Measurements from ENCODE around the gene ZNF792.
A peak's percentile ranks its signal among the peaks of the same experiment; 100 is the strongest.
"Not testable (repeated sequence)": the region's sequence is repeated elsewhere in the genome, so short reads cannot be mapped to it uniquely, and the experiment has no call there.

ZNF792 gene

DNA sequence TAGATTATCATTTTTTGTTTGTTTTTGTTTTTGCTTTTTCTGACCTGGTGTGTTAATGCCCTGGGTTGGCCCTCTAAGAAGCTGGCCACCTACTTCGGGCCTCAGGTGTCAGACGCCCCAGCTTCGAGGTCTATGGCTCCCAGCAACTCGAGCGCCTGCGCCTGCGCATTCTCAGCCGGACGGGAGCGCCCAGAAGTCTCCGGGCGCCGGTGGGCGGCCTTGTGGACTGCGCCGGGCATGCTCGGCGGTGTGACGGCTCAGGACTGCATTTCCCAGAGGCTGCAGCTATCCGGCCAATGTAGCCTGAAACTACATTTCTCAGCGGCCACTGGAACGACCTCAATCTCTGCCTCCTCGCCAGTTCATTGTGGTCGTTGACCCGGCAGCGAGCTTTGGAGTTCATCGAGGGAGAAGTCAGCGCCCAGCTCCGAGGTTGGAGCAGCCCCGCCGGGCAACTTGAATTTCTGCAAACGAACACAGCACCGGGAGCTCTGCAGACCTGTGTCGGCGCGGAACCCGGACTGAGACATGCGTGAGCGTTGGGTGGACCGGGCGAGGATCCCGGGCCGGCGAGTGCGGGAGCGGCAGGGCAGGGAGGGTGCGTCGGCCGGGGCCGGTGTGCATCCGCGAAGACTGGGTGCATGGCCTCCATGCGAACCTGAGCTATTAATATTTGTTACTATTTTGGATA, 37.2 kb downstream of the ZNF792 start, which contains the start of gene ZNF30:
Gene ZNF30, plus strand, starts transcription at position 219 of the 691 bp plus-strand sequence. CDS start 3,045 bp downstream, outside the sequence.
- H3K4me3 ChIP-seq, result peak within 1 kb of the TSS; percentile 70
- peaks cover 21% of the 10 kb centered on the region; the same call in 1 of the 2 replicates for H3K9me3 ChIP-seq
- H3K36me3 ChIP-seq, result 0 out of 2 replicates have a peak, but pooled peaks cover 4% of the 10 kb centered on the region
- no peaks in the 10 kb centered on the region for H3K27me3 ChIP-seq
- peak within 1 kb of the TSS; percentile 72 for H3K4me2 ChIP-seq
- H4K20me1 ChIP-seq, result no peaks in the 10 kb centered on the region
- peak within 1 kb of the TSS; percentile 48 for H3K9ac ChIP-seq
- peaks cover 5% of the 10 kb centered on the region; the same call in 1 of the 2 replicates for H3K4me1 ChIP-seq
- no peak for TF ChIP-seq Cebpa-rat (IDR thresholded peaks at IDR 0.05)
- no peak within 1 kb of the TSS for H3K27ac ChIP-seq

GRCh38 chr19:34926361-34926684, 37.7 kb downstream of the ZNF792 start:
- H4K20me1 ChIP-seq, result no peaks in the 10 kb centered on the region
- H3K27me3 ChIP-seq, result no peaks in the 10 kb centered on the region
- no peak overlapping the region for H3K9ac ChIP-seq
- no peak for TF ChIP-seq Cebpa-rat (IDR thresholded peaks at IDR 0.05)
- H3K9me3 ChIP-seq, result peaks cover 21% of the 10 kb centered on the region; the same call in 1 of the 2 replicates
- H3K4me1 ChIP-seq, result peaks cover 5% of the 10 kb centered on the region; the same call in 1 of the 2 replicates
- no peak overlapping the region for H3K27ac ChIP-seq
- 0 out of 2 replicates have a peak, but pooled peaks cover 4% of the 10 kb centered on the region for H3K36me3 ChIP-seq
- peak overlapping the region; percentile 70; the same call in 1 of the 2 replicates for H3K4me3 ChIP-seq
- H3K4me2 ChIP-seq, result peak overlapping the region; percentile 72

DNA sequence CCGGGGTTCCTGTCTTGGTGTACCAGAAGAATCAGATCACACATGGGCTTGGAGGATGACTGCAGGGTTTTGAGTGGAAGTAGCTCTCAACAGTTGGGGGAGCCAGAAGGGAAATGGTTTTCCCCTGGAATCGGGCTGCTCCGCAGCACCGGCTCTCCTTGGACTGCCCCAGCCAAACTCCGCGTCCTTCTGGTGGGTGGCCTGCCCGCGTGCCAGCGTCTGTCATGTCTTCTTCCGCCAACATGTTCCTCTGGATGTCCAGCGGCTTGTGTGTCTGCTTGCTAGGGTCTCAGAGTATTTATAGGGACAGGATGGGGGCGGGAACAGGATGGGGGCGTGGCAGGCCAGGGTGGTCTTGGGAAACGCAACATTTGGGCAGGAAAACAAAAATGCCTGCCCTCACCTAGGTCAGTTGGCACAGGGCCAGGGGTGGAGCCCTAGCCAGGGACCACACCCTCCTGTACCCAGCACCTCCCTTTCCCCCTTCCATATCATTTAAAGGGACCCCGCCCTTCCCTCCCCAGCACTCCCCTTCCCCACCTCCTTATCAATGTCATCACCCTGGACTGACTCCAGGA, 38.7 kb downstream of the ZNF792 start:
- Histone ChIP-seq H3K9ac (no peak overlapping the region), H3K4me2 (no peak overlapping the region), H4K20me1 (no peaks in the 10 kb centered on the region), H3K27me3 (no peaks in the 10 kb centered on the region), H3K4me1 (peaks cover 5% of the 10 kb centered on the region; the same call in 1 of the 2 replicates), H3K27ac (no peak overlapping the region), H3K36me3 (0 out of 2 replicates have a peak, but pooled peaks cover 2% of the 10 kb centered on the region), H3K9me3 (peaks cover 25% of the 10 kb centered on the region), H3K4me3 (no peak overlapping the region)
- no peak for TF ChIP-seq Cebpa-rat (IDR thresholded peaks at IDR 0.05)

DNA sequence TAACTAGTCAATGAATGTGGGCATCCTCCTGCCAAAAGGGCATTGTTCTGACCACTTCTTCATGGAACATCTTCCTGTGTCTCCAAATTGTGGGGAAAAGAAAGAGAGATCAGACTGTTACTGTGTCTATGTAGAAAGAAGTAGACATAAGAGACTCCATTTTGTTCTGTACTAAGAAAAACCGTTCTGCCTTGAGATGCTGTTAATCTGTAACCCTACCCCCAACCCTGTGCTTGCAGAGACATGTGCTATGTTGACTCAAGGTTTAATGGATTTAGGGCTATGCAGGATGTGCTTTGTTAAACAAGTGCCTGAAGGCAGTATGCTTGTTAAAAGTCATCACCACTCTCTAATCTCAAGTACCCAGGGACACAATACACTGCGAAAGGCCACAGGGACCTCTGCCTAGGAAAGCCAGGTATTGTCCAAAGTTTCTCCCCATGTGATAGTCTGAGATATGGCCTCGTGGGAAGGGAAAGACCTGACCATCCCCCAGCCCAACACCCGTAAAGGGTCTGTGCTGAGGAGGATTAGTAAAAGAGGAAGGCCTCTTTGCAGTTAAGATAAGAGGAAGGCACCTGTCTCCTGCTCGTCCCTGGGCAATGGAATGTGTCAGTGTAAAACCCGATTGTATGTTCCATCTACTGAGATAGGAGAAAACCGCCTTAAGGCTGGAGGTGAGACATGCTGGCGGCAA, 43.8 kb downstream of the ZNF792 start:
- H3K4me2 ChIP-seq, H3K36me3 ChIP-seq, H3K4me1 ChIP-seq, H3K9ac ChIP-seq, H3K27me3 ChIP-seq, H4K20me1 ChIP-seq, H3K27ac ChIP-seq, H3K4me3 ChIP-seq: not testable (repeated sequence)
- peaks cover 58% of the 10 kb centered on the region for H3K9me3 ChIP-seq

- H3K27ac ChIP-seq, result no peak overlapping the region
- H3K4me2 ChIP-seq, result no peak overlapping the region
- H3K4me1 ChIP-seq, result no peaks in the 10 kb centered on the region
- H3K4me3 ChIP-seq, result no peak overlapping the region
- no peaks in the 10 kb centered on the region for H3K36me3 ChIP-seq
- no peaks in the 10 kb centered on the region for H3K27me3 ChIP-seq
- no peaks in the 10 kb centered on the region for H4K20me1 ChIP-seq
- H3K9me3 ChIP-seq, result peaks cover 51% of the 10 kb centered on the region
- H3K9ac ChIP-seq, result no peak overlapping the region
- TF ChIP-seq Cebpa-rat (IDR thresholded peaks at IDR 0.05), result no peak
Observed at GRCh38 chr19:34918190-34918589, 45.8 kb downstream of the ZNF792 start.

- H3K9ac ChIP-seq, H3K4me2 ChIP-seq, H3K36me3 ChIP-seq, H3K27ac ChIP-seq, H4K20me1 ChIP-seq, H3K4me1 ChIP-seq, H3K4me3 ChIP-seq, H3K27me3 ChIP-seq: not testable (repeated sequence)
- peaks cover 51% of the 10 kb centered on the region for H3K9me3 ChIP-seq
Observed at GRCh38 chr19:34917144-34917543, 46.9 kb downstream of the ZNF792 start.

- Histone ChIP-seq H4K20me1 (no peaks in the 10 kb centered on the region), H3K27me3 (no peaks in the 10 kb centered on the region), H3K4me1 (no peaks in the 10 kb centered on the region), H3K4me2 (no peak overlapping the region), H3K27ac (no peak overlapping the region), H3K9ac (no peak overlapping the region), H3K9me3 (peaks cover 20% of the 10 kb centered on the region), H3K36me3 (no peaks in the 10 kb centered on the region), H3K4me3 (no peak overlapping the region)
- TF ChIP-seq Cebpa-rat (IDR thresholded peaks at IDR 0.05), result no peak
Observed at GRCh38 chr19:34910770-34911169, 53.3 kb downstream of the ZNF792 start.

All from BLaER1 (cell line).